Activated effector memory CD4-positive, alpha-beta T cell treated with Interleukin-2 at 50 U/mL for 16 hours (primary cell): Measurements from ENCODE around the gene FILIP1L.

Experiments used
- DNase-seq: peaks from one replicate; pipeline ENCODE4 v3.0.0-alpha.2; 2020

The FILIP1L gene

GRCh38 chr3:99945328-99945995, 168.8 kb downstream of the FILIP1L start:
- no peak for DNase-seq

GRCh38 chr3:99943931-99944761, 170.2 kb downstream of the FILIP1L start:
- no peak for DNase-seq

- DNase-seq: no peak
Measured at GRCh38 chr3:99941211-99941610, 173.1 kb downstream of the FILIP1L start.

GRCh38 chr3:99940350-99940749, 174.0 kb downstream of the FILIP1L start:
- no peak for DNase-seq

- no peak for DNase-seq
Measured at GRCh38 chr3:99939876-99940275, 174.4 kb downstream of the FILIP1L start.

- no peak for DNase-seq
Measured at GRCh38 chr3:99938270-99938911, 175.9 kb downstream of the FILIP1L start.

- no peak for DNase-seq
Measured at GRCh38 chr3:99934975-99935797, 179.1 kb downstream of the FILIP1L start.

GRCh38 chr3:99933971-99934750, 180.1 kb downstream of the FILIP1L start:
- DNase-seq: no peak

- no peak for DNase-seq
Measured at GRCh38 chr3:99931059-99931458, 183.2 kb downstream of the FILIP1L start.

GRCh38 chr3:99929745-99930139, 184.6 kb downstream of the FILIP1L start:
- DNase-seq: no peak

- DNase-seq: no peak
Measured at GRCh38 chr3:99928771-99929744, 185.2 kb downstream of the FILIP1L start.

GRCh38 chr3:99927671-99928457, 186.4 kb downstream of the FILIP1L start:
- no peak for DNase-seq

GRCh38 chr3:99925584-99926230, 188.6 kb downstream of the FILIP1L start:
- no peak for DNase-seq

- DNase-seq: no peak
Measured at GRCh38 chr3:99923873-99924272, 190.4 kb downstream of the FILIP1L start.

- DNase-seq: no peak
Measured at GRCh38 chr3:99921986-99922385, 192.3 kb downstream of the FILIP1L start.

GRCh38 chr3:99921377-99921695, 193.0 kb downstream of the FILIP1L start:
- no peak for DNase-seq

- DNase-seq: no peak
Measured at GRCh38 chr3:99920481-99921376, 193.6 kb downstream of the FILIP1L start.

- no peak for DNase-seq
Measured at GRCh38 chr3:99919694-99920093, 194.6 kb downstream of the FILIP1L start.

GRCh38 chr3:99918715-99919114, 195.6 kb downstream of the FILIP1L start:
- no peak for DNase-seq
